ENCODE data around the gene ATP6V0C. TPM values are rescaled to one million over a fixed set of nuclear protein-coding genes. Genes with fewer than 3 reads are reported as not detected.
"Not testable (repeated sequence)": the region's sequence is repeated elsewhere in the genome, so short reads cannot be mapped to it uniquely, and the experiment has no call there.

ATP6V0C gene
- total RNA-seq, 6 experiments from 2014 or later, result 71.5 to 100 (median 79.4) TPM

DNA sequence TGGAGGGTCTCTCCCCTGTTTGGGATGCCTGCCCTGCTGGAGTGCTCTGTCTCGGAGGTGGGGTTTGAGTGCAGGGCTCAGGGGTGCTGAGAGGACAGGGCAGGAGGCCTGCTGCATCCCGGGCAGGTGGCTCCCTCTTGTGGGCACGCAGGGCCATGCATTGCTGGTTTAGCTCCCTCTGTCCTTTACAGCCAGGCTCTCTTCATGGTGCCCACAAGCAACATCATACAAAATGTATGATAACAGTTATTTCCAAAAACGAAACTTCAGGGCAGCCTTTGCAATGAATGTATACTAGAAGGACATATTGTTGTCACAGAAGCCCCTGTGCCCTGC lies 47.0 kb downstream of the ATP6V0C start:
- H3K4me1 ChIP-seq; intact Hi-C loops (cut with DNase I); H3K27me3 ChIP-seq; H3K4me3 ChIP-seq; H3K36me3 ChIP-seq; H3K27ac ChIP-seq; H3K9me3 ChIP-seq: not testable (repeated sequence)
- WGBS (ENCODE audit: insufficient coverage, low coverage, low lambda C conversion rate, missing lambda C conversion rate), result no CpG with 5 or more reads among the region's 4 CpGs
- TF ChIP-seq, protein P1, sequence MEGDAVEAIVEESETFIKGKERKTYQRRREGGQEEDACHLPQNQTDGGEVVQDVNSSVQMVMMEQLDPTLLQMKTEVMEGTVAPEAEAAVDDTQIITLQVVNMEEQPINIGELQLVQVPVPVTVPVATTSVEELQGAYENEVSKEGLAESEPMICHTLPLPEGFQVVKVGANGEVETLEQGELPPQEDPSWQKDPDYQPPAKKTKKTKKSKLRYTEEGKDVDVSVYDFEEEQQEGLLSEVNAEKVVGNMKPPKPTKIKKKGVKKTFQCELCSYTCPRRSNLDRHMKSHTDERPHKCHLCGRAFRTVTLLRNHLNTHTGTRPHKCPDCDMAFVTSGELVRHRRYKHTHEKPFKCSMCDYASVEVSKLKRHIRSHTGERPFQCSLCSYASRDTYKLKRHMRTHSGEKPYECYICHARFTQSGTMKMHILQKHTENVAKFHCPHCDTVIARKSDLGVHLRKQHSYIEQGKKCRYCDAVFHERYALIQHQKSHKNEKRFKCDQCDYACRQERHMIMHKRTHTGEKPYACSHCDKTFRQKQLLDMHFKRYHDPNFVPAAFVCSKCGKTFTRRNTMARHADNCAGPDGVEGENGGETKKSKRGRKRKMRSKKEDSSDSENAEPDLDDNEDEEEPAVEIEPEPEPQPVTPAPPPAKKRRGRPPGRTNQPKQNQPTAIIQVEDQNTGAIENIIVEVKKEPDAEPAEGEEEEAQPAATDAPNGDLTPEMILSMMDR (IDR thresholded peaks at IDR 0.05), result peak in 3 of 4 donors; percentile 43 to 48 (median 46)
- DNase-seq (peak; percentile 72 to 80 (median 73)), ATAC-seq (peak; percentile 81 to 87 (median 83))

GRCh38 chr16:2567506-2567905 lies 53.8 kb downstream of the ATP6V0C start:
- intact Hi-C loops (cut with DNase I); H3K36me3 ChIP-seq; H3K4me3 ChIP-seq; ATAC-seq; H3K27ac ChIP-seq; H3K4me1 ChIP-seq; H3K9me3 ChIP-seq; H3K27me3 ChIP-seq; DNase-seq: not testable (repeated sequence)
- no CpG with 5 or more reads among the region's 6 CpGs for WGBS (ENCODE audit: insufficient coverage, low coverage, low lambda C conversion rate, missing lambda C conversion rate)

GRCh38 chr16:2568573-2568972 lies 54.8 kb downstream of the ATP6V0C start:
- H3K36me3 ChIP-seq; H3K4me1 ChIP-seq; H3K9me3 ChIP-seq; DNase-seq; H3K27ac ChIP-seq; H3K4me3 ChIP-seq; H3K27me3 ChIP-seq; intact Hi-C loops (cut with DNase I): not testable (repeated sequence)
- ATAC-seq, result peak; percentile 89 to 92 (median 91)
- WGBS (ENCODE audit: insufficient coverage, low coverage, low lambda C conversion rate, missing lambda C conversion rate), result no CpG with 5 or more reads among the region's 11 CpGs

MicroRNAs encoded within 50 kb of the gene (microRNA counts, 767-probe panel; counts per million panel counts)
- 237 counts per million for microRNA hsa-miR-3178

Small RNA genes within 50 kb of the gene (microRNA-seq; reads per million reads assigned to microRNA genes)
- 0 to 0.87 reads per million in 2 donors for gene MIR3178
- gene MIR6768, result 0 reads per million in 2 donors

Small RNA genes within 50 kb of the gene (small RNA-seq; reads per million reads assigned to genes)
- gene AC093525.1 (0 reads per million in 2 experiments), gene MIR3178 (0 reads per million in 2 experiments), gene MIR6768 (0 reads per million in 2 experiments)

Other genes starting within 250 kb of the ATP6V0C start
- gene RNPS1, start 245.8 kb upstream of the ATP6V0C start, total RNA-seq, result 10 to 100 TPM; 29.0 to 61.9 (median 38.9) TPM
- gene ABCA3, start 173.2 kb upstream of the ATP6V0C start, total RNA-seq, result 1 to 10 TPM; 1.2 to 2.9 (median 2.1) TPM
- 1 to 10 TPM; 1.3 to 2.7 (median 1.7) TPM for gene CCNF, start 84.5 kb upstream of the ATP6V0C start, total RNA-seq
- 1 to 10 TPM in 3 of 6 experiments, under 1 TPM in 3; 0.35 to 2.8 (median 0.87) TPM for gene TEDC2, start 53.8 kb upstream of the ATP6V0C start, total RNA-seq
- 1 to 10 TPM in 4 of 6 experiments, under 1 TPM in 2; 0.39 to 2.1 (median 1.2) TPM for gene NTN3, start 42.7 kb upstream of the ATP6V0C start, total RNA-seq
- gene TBC1D24, start 38.8 kb upstream of the ATP6V0C start, total RNA-seq, result 10 to 100 TPM; 14.9 to 22.7 (median 17.5) TPM
- gene AMDHD2, start 6.4 kb downstream of the ATP6V0C start, total RNA-seq, result 10 to 100 TPM; 12.3 to 24.9 (median 21.4) TPM
- gene CEMP1, start 17.5 kb downstream of the ATP6V0C start, total RNA-seq, result under 1 TPM in 2 of 6 experiments, not detected in 4; 0.22 to 0.29 TPM
- 10 to 100 TPM; 20.7 to 28.3 (median 24.5) TPM for gene PDPK1, start 24.1 kb downstream of the ATP6V0C start, total RNA-seq
- 10 to 100 TPM in 4 of 6 experiments, 1 to 10 TPM in 2; 7.3 to 22.8 (median 11.1) TPM for gene KCTD5, start 168.6 kb downstream of the ATP6V0C start, total RNA-seq
- under 1 TPM in 4 of 6 experiments, not detected in 2; 0.13 to 0.98 (median 0.49) TPM for gene PRSS27, start 206.3 kb downstream of the ATP6V0C start, total RNA-seq
- 100 to 1,000 TPM; 111 to 419 (median 289) TPM for gene SRRM2, start 238.7 kb downstream of the ATP6V0C start, total RNA-seq